Measurements from ENCODE around the gene AOC3. TPM values are rescaled to one million over a fixed set of nuclear protein-coding genes. Genes with fewer than 3 reads are reported as not detected.

The AOC3 gene
- polyA plus RNA-seq, 2 of the 4 experiments (the other 2 are of a cell fraction), result 0.79 to 1.4 TPM

DNA sequence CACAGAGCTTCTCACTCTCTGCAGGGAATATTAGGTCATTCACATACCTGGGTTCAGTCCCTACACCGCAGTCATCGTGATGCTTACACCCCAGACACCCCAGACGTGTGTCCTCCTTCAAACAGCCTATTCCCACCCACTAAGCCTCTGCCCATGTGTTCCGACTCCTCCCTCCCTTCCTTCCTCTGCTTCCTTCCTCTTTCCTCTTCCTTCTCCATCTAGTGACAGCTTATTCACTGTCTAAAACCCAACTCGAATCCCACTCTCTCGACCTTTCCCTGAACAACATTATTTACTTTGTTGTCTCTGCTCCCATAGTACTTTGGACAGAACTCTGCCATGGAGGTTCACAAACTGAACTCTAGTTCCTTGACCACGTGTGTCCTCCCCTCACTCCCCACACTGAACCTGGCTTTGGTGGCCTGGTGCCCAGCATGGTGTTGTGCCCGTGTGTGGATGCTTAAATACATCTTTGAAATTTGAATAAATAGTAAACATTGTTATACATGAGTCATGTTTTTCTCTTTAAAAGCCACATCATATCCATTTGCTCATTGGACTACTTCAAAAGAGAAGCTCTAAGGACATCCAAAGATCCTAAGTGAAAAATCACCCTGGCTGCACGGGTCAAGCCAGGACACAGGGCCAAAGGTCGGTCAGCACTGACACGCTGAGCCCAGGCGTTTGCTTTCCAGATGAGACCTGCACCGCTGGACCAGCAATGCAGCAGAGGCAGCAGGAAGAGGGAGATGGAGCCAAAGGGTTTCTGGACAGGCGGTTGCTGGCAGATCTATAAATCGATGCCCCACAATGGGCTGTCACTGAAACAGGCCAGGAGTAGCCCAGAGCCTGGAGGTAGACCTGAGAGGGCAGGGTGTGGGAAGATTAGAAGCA is 35.5 kb downstream of the AOC3 start:
- no peak overlapping the region for H3K4me3 ChIP-seq
- ChIA-PET POLR2A (no interaction called here), CTCF (interaction anchor here (0.6 to 3.1 kb wide), 6 partner anchors 13 to 44 kb away, joined by 3 to 15 read pairs (median 4); no protein-coding TSS in a partner anchor)
- TF ChIP-seq FOSB (CRISPR knock-in tag; IDR thresholded peaks at IDR 0.05), result no peak
- TF ChIP-seq TFCP2L1 (CRISPR knock-in tag; IDR thresholded peaks at IDR 0.05), result no peak
- TF ChIP-seq FOSL2 (IDR thresholded peaks at IDR 0.05), result no peak
- TF ChIP-seq FOSL2 (CRISPR knock-in tag; IDR thresholded peaks at IDR 0.05), result 0 out of 2 replicates have a peak, but pooled peaks have one; percentile 9
- ATAC-seq (no peak), FAIRE-seq (no peak), DNase-seq (ENCODE audit: low read depth in 1 of 2, low spot score in 1 of 2) (no peak)
- H3K9me3 ChIP-seq, result no peaks in the 10 kb centered on the region
- no peak overlapping the region for H3K27ac ChIP-seq
- no peak overlapping the region for H3K4me2 ChIP-seq
- peaks cover 6% of the 10 kb centered on the region; the same call in 2 of the 3 replicates for H3K4me1 ChIP-seq
- 62% methylated on average over 15 of the region's 15 CpGs for WGBS (ENCODE audit: missing lambda C conversion rate)

DNA sequence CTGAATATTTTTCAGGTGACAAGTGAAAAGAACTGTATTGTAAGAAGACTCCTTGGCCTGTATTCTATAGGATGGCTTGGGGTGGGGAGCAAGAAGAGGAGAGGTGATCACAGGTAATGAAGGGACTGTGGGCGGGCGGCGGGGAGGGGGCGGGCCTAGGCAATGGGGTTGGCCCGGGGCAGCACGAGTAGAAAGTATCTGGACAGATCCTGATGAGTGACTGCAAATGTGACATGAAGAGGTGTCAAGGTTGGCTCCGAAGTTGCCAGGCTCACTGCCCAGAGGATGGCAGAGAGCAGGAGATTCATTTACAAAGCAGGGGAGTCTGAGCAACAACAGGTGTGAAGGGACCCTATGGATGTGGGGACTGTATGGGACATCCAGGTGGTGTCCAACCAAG is 38.8 kb downstream of the AOC3 start:
- Histone ChIP-seq H3K27ac (no peak overlapping the region), H3K9me3 (no peaks in the 10 kb centered on the region), H3K4me2 (no peak overlapping the region), H3K4me3 (no peak overlapping the region), H3K4me1 (peaks cover 23% of the 10 kb centered on the region)
- WGBS (ENCODE audit: missing lambda C conversion rate), result 88% methylated on average over 3 of the region's 7 CpGs
- FAIRE-seq, result no peak
- DNase-seq (ENCODE audit: low read depth in 1 of 2, low spot score in 1 of 2), result no peak
- no peak for ATAC-seq
- CTCF ChIA-PET, result interaction anchor here (1.0 to 3.5 kb wide), 5 partner anchors 13 to 133 kb away, joined by 3 to 17 read pairs (median 4); partner anchors contain the start of gene VAT1
- no peak for TF ChIP-seq CEBPB (IDR thresholded peaks at IDR 0.05)
- no peak for TF ChIP-seq JUNB (IDR thresholded peaks at IDR 0.05)
- no peak for TF ChIP-seq CBX8 (IDR thresholded peaks at IDR 0.05)
- TF ChIP-seq BHLHE40 (IDR thresholded peaks at IDR 0.05; ENCODE audit: low read depth, low read length), result no peak
- no peak for TF ChIP-seq ZNF302 (CRISPR knock-in tag; IDR thresholded peaks at IDR 0.05)
- no peak for TF ChIP-seq JUN (IDR thresholded peaks at IDR 0.05)
- POLR2A ChIA-PET, result no interaction called here

DNA sequence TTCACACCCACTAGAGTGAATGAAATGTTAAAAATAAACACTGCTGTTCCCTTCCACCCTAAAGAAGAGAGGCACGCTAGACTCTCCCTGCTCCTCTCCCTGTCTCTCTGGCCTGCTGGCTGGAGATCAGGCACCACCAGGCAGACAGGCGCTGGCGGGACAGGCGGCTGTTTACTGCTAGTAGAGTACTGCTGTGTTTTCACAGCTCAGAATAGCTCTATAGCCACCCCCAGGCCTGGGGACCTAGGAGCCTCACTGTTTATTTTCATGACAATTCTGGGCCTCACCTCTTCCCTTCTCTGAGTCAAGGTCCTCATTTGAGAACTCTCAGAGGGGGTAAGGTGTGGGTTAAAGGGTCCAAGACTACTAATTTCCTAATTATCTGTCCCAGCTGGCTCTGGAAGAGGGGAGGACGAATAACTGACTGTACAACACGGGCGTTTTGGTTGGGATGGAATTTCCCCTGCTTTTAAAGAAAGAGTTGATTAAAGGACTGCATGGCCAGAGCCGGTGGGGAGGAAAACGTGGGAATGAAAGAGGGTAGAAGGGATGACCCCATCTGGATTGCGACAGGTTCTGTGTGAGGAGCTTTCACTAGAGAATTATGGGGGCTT is 40.6 kb downstream of the AOC3 start:
- CTCF ChIA-PET, result interaction anchor here (1.0 to 3.5 kb wide), 9 partner anchors 9 to 50 kb away, joined by 3 to 17 read pairs (median 3); partner anchors contain the start of gene G6PC1
- Histone ChIP-seq H3K4me1 (peaks cover 30% of the 10 kb centered on the region), H3K4me2 (no peak overlapping the region), H3K27ac (peak overlapping the region in 1 of 2 experiments; percentile 43; a peak in 3 of 6 replicates), H3K9me3 (no peaks in the 10 kb centered on the region), H3K4me3 (no peak overlapping the region)
- no peak for FAIRE-seq
- POLR2A ChIA-PET, result interaction anchor here (1.2 kb wide), 1 partner anchor 68 kb away, joined by 3 read pairs; the partner anchor contains the start of gene BECN1
- TF ChIP-seq, protein P1, sequence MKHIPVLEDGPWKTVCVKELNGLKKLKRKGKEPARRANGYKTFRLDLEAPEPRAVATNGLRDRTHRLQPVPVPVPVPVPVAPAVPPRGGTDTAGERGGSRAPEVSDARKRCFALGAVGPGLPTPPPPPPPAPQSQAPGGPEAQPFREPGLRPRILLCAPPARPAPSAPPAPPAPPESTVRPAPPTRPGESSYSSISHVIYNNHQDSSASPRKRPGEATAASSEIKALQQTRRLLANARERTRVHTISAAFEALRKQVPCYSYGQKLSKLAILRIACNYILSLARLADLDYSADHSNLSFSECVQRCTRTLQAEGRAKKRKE (CRISPR knock-in tag; IDR thresholded peaks at IDR 0.05; ENCODE audit: low read depth), result no peak
- TF ChIP-seq, protein P2, sequence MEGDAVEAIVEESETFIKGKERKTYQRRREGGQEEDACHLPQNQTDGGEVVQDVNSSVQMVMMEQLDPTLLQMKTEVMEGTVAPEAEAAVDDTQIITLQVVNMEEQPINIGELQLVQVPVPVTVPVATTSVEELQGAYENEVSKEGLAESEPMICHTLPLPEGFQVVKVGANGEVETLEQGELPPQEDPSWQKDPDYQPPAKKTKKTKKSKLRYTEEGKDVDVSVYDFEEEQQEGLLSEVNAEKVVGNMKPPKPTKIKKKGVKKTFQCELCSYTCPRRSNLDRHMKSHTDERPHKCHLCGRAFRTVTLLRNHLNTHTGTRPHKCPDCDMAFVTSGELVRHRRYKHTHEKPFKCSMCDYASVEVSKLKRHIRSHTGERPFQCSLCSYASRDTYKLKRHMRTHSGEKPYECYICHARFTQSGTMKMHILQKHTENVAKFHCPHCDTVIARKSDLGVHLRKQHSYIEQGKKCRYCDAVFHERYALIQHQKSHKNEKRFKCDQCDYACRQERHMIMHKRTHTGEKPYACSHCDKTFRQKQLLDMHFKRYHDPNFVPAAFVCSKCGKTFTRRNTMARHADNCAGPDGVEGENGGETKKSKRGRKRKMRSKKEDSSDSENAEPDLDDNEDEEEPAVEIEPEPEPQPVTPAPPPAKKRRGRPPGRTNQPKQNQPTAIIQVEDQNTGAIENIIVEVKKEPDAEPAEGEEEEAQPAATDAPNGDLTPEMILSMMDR (IDR thresholded peaks at IDR 0.05), result no peak
- TF ChIP-seq BHLHE40 (IDR thresholded peaks at IDR 0.05; ENCODE audit: low read depth, low read length) (no peak), MAZ (IDR thresholded peaks at IDR 0.05; ENCODE audit: borderline replicate concordance, low read depth, low read length) (no peak), TP53 (CRISPR knock-in tag; IDR thresholded peaks at IDR 0.05) (no peak), CHD4 (IDR thresholded peaks at IDR 0.05; ENCODE audit: borderline replicate concordance) (no peak), EP300 (IDR thresholded peaks at IDR 0.05) (no peak), FOSL2 (IDR thresholded peaks at IDR 0.05) (no peak), FOSL2 (CRISPR knock-in tag; IDR thresholded peaks at IDR 0.05) (no peak), JUN (IDR thresholded peaks at IDR 0.05) (no peak), SREBF2 (IDR thresholded peaks at IDR 0.05) (no peak), NR3C1 (IDR thresholded peaks at IDR 0.05) (no peak), HDAC2 (IDR thresholded peaks at IDR 0.05) (no peak), ZNF302 (CRISPR knock-in tag; IDR thresholded peaks at IDR 0.05) (no peak)
- TF ChIP-seq, protein P3, sequence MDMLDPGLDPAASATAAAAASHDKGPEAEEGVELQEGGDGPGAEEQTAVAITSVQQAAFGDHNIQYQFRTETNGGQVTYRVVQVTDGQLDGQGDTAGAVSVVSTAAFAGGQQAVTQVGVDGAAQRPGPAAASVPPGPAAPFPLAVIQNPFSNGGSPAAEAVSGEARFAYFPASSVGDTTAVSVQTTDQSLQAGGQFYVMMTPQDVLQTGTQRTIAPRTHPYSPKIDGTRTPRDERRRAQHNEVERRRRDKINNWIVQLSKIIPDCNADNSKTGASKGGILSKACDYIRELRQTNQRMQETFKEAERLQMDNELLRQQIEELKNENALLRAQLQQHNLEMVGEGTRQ (IDR thresholded peaks at IDR 0.05), result no peak
- TF ChIP-seq, protein P4, sequence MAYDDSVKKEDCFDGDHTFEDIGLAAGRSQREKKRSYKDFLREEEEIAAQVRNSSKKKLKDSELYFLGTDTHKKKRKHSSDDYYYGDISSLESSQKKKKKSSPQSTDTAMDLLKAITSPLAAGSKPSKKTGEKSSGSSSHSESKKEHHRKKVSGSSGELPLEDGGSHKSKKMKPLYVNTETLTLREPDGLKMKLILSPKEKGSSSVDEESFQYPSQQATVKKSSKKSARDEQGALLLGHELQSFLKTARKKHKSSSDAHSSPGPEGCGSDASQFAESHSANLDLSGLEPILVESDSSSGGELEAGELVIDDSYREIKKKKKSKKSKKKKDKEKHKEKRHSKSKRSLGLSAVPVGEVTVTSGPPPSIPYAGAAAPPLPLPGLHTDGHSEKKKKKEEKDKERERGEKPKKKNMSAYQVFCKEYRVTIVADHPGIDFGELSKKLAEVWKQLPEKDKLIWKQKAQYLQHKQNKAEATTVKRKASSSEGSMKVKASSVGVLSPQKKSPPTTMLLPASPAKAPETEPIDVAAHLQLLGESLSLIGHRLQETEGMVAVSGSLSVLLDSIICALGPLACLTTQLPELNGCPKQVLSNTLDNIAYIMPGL (CRISPR knock-in tag; IDR thresholded peaks at IDR 0.05; ENCODE audit: borderline replicate concordance), result no peak
- TF ChIP-seq, protein P5, sequence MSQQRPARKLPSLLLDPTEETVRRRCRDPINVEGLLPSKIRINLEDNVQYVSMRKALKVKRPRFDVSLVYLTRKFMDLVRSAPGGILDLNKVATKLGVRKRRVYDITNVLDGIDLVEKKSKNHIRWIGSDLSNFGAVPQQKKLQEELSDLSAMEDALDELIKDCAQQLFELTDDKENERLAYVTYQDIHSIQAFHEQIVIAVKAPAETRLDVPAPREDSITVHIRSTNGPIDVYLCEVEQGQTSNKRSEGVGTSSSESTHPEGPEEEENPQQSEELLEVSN (IDR thresholded peaks at IDR 0.05; ENCODE audit: borderline replicate concordance, low read depth), result no peak
- 61% methylated on average over 10 of the region's 10 CpGs for WGBS (ENCODE audit: missing lambda C conversion rate)
- DNase-seq (ENCODE audit: low read depth in 1 of 2, low spot score in 1 of 2), result no peak
- peak in 1 of 2 experiments; percentile 13; a peak in 1 of 6 replicates for ATAC-seq
